RWPE1 (cell line): ENCODE results near the gene RAB31.

Experiments
- CTCF ChIA-PET: fragments of 350-600 bp; sonication (Branson Sonifier 250); formaldehyde crosslinking; extraction: SDS; loops from one replicate; lab custom pipeline; 2021; lab: Yijun Ruan, JAX
- POLR2A ChIA-PET: fragments of 400-600 bp; formaldehyde crosslinking; extraction: SDS; loops from one replicate; lab custom pipeline; 2020; ENCODE audit warnings: antibody characterized with exemption; ENCODE audit not compliant: low non-redundant PET; lab: Yijun Ruan, JAX
- DNase-seq: peaks from one replicate; pipeline ENCODE4 v3.0.0; 2012; ENCODE audit warnings: low spot score
- H3K27ac ChIP-seq: fragments of 450-650 bp; 2 replicates; pipeline ENCODE4 v1.5.1; 2017
- CTCF ChIP-seq: fragments of 450-650 bp; conservative IDR thresholded peaks from 2 replicates; pipeline ENCODE4 v1.5.1; 2017; ENCODE audit warnings: low read depth, mild to moderate bottlenecking

RAB31 gene

GRCh38 chr18:9738266-9738969 is 30.3 kb downstream of the RAB31 start:
- TF ChIP-seq CTCF = no peak
- ChIA-PET POLR2A (no interaction called here), CTCF (interaction anchor here (0.6 kb wide), 1 partner anchor 209 kb away, joined by 3 read pairs; no protein-coding TSS in a partner anchor)
- no peak overlapping the region for H3K27ac ChIP-seq
- no peak for DNase-seq

- ChIA-PET CTCF (interaction anchor here (0.5 to 0.6 kb wide), 3 partner anchors 52 to 1796 kb away, joined by 3 to 6 read pairs (median 3); no protein-coding TSS in a partner anchor), POLR2A (interaction anchor here (0.7 kb wide), 1 partner anchor 14 kb away, joined by 6 read pairs; no protein-coding TSS in a partner anchor)
- TF ChIP-seq CTCF = no peak
Observed at GRCh38 chr18:9739516-9739915, 31.4 kb downstream of the RAB31 start.

GRCh38 chr18:9740071-9740470 is 32.0 kb downstream of the RAB31 start:
- no peak for DNase-seq
- no peak for TF ChIP-seq CTCF
- POLR2A ChIA-PET = no interaction called here
- H3K27ac ChIP-seq = peak overlapping the region; percentile 39
- CTCF ChIA-PET = interaction anchor here (0.5 kb wide), 1 partner anchor 1367 kb away, joined by 6 read pairs; no protein-coding TSS in a partner anchor

More at GRCh38 chr18:9739516-9739915, 31.4 kb downstream of the RAB31 start:
- peak overlapping the region; percentile 39 for H3K27ac ChIP-seq
- DNase-seq = no peak

GRCh38 chr18:9741406-9741792 is 33.3 kb downstream of the RAB31 start:
- no peak for TF ChIP-seq CTCF
- CTCF ChIA-PET = no interaction called here
- no peak for DNase-seq
- peak overlapping the region; percentile 88 for H3K27ac ChIP-seq
- POLR2A ChIA-PET = no interaction called here

- ChIA-PET CTCF (no interaction called here), POLR2A (no interaction called here)
- no peak for DNase-seq
- peak overlapping the region; percentile 88 for H3K27ac ChIP-seq
- TF ChIP-seq CTCF = no peak
Observed at GRCh38 chr18:9741793-9742523, 33.9 kb downstream of the RAB31 start.

GRCh38 chr18:9742524-9743131 is 34.5 kb downstream of the RAB31 start:
- peak overlapping the region; percentile 88 for H3K27ac ChIP-seq
- ChIA-PET CTCF (no interaction called here), POLR2A (no interaction called here)
- TF ChIP-seq CTCF = no peak
- DNase-seq = no peak
